HepG2 (cell line): ENCODE measurements around the gene NNMT. TPM values are rescaled to one million over a fixed set of nuclear protein-coding genes. Genes with fewer than 3 reads are reported as not detected.

Source experiments
- CHD4 ChIP-seq: fragments of 200-600 bp; sonication (generic); IDR thresholded peaks from 2 replicates; pipeline ENCODE4 v1.7.0; 2017; ENCODE audit warnings: mild to moderate bottlenecking, low read length, borderline replicate concordance
- KAT8 ChIP-seq: IDR thresholded peaks from 2 replicates; pipeline ENCODE4 v1.6.1; 2016; ENCODE audit warnings: missing genetic modification reagents, missing compliant biosample characterization
- SALL1 ChIP-seq: sonication (generic); formaldehyde crosslinking; IDR thresholded peaks from 2 replicates; pipeline ENCODE4 v1.8.0; 2022; ENCODE audit warnings: mild to moderate bottlenecking, missing genetic modification reagents
- SMAD9 ChIP-seq: sonication (generic); formaldehyde crosslinking; IDR thresholded peaks from 2 replicates; pipeline ENCODE4 v1.5.1; 2020; ENCODE audit warnings: mild to moderate bottlenecking, missing genetic modification reagents
- STAT5B ChIP-seq: sonication (generic); formaldehyde crosslinking; IDR thresholded peaks from 2 replicates; pipeline ENCODE4 v1.4.0; 2020; ENCODE audit warnings: missing genetic modification reagents
- ZFP37 ChIP-seq: sonication (generic); formaldehyde crosslinking; IDR thresholded peaks from 2 replicates; pipeline ENCODE4 v1.4.0; 2020; ENCODE audit warnings: missing genetic modification reagents, borderline replicate concordance
- ZKSCAN1 ChIP-seq: fragments of 150-350 bp; IDR thresholded peaks from 2 replicates; pipeline ENCODE4 v1.6.1; 2014; ENCODE audit warnings: low read length
- ZNF160 ChIP-seq: sonication (generic); formaldehyde crosslinking; IDR thresholded peaks from 2 replicates; pipeline ENCODE4 v1.8.0; 2022; ENCODE audit warnings: mild to moderate bottlenecking, inconsistent platforms, missing genetic modification reagents
- ZNF567 ChIP-seq: sonication (generic); formaldehyde crosslinking; IDR thresholded peaks from 2 replicates; pipeline ENCODE4 v1.8.1; 2023; ENCODE audit warnings: mild to moderate bottlenecking, missing genetic modification reagents, borderline replicate concordance
- ZNF75D ChIP-seq: sonication (generic); formaldehyde crosslinking; IDR thresholded peaks from 2 replicates; pipeline ENCODE4 v1.8.1; 2023; ENCODE audit warnings: missing genetic modification reagents, mild to moderate bottlenecking, borderline replicate concordance
- ZNF879 ChIP-seq: sonication (generic); formaldehyde crosslinking; IDR thresholded peaks from 2 replicates; pipeline ENCODE4 v1.8.1; 2023; ENCODE audit warnings: missing genetic modification reagents
- polyA plus RNA-seq, 8 experiments: library from polyadenylated mRNA; depleted of rRNA in 3 of 8; stranded (reverse) in 7 of 8; unstranded in 1 of 8; fragments of >200 nt; fragmentation: Illumina TruSeq in 4 of 8; extraction: Trizol in 4 of 8; gene quantifications; 2 replicates each; pipeline versions ENCODE4 v1.2.1 to v1.2.3, GENCODE V29; 2011 to 2016; ENCODE audit warnings: low read depth in 4 of 8, missing spikeins in 1 of 8, mixed read lengths in 1 of 8; ENCODE audit not compliant: insufficient read depth in 1 of 8
- total RNA-seq, 5 experiments: library from RNA; depleted of rRNA; stranded (reverse); fragments of >200 nt; fragmentation: Illumina TruSeq; extraction: Trizol; gene quantifications; 2 replicates each; pipeline ENCODE4 v1.2.3, GENCODE V29; 2016; ENCODE audit warnings: low read depth in 1 of 5
- TF ChIP-seq, protein P1 (sequence below): IDR thresholded peaks from 2 replicates; pipeline ENCODE4 v1.6.1; 2018; ENCODE audit warnings: missing genetic modification reagents, mild to moderate bottlenecking, missing compliant biosample characterization
- TF ChIP-seq, protein P2 (sequence below): sonication (generic); formaldehyde crosslinking; IDR thresholded peaks from 2 replicates; pipeline ENCODE4 v1.9.0; 2021; ENCODE audit warnings: missing genetic modification reagents, borderline replicate concordance
- TF ChIP-seq, protein P3 (sequence below): sonication (generic); formaldehyde crosslinking; IDR thresholded peaks from 2 replicates; pipeline ENCODE4 v1.8.0; 2022; ENCODE audit warnings: low read depth, missing genetic modification reagents
- TF ChIP-seq, protein P4 (sequence below), 2 experiments: fragments of 450-650 bp in 1 of 2; sonication (generic) in 1 of 2; formaldehyde crosslinking in 1 of 2; IDR thresholded peaks; 2 replicates each; pipeline versions ENCODE4 v1.6.1 to v1.8.0; 2016 to 2022; ENCODE audit warnings: antibody characterized with exemption in 1 of 2, mild to moderate bottlenecking in 1 of 2, missing genetic modification reagents in 1 of 2

NNMT gene
- total and polyA plus RNA-seq, 2 of the 13 experiments (the other 11 are each of a cell fraction or from before 2014, with no cell fraction given), result 0.13 TPM; not detected in 1

DNA sequence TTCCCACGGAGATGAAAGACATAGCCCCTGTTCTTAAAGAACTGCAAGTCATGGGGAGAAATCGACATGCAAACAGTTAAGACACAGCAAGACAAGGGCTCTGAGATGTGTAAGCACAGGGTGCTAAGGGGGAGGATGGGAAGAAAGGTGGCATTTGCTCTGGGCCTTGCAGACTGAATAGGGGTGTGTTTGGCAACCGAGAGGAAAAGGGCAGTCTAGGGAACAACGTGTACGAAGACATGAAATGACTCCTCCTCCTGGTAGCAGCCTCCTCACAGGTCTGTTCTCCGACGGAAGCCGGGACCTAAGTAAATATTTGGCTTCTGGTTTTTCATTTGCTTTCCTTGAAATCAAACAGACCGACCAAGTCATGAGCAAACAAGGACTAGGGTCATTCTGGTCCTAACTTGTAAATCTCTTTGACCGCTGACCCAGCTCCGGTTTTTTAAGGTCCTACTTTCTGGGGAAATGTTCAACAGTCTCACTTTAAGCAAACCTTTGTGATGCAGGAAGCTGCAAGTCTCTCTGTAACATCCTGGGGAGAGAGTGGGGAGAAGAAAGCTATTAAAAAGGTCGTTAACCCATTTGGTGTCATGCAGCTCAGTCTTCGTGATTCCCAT is 19.7 kb downstream of the NNMT start (continued):
- TF ChIP-seq ZFP37 (CRISPR knock-in tag), result no peak
- no peak for TF ChIP-seq ZNF567
- no peak for TF ChIP-seq ZNF160 (CRISPR knock-in tag)
- TF ChIP-seq ZNF75D (CRISPR knock-in tag), result no peak
- TF ChIP-seq STAT5B (CRISPR knock-in tag), result no peak
- no peak for TF ChIP-seq SMAD9 (CRISPR knock-in tag)
- TF ChIP-seq, protein P1, sequence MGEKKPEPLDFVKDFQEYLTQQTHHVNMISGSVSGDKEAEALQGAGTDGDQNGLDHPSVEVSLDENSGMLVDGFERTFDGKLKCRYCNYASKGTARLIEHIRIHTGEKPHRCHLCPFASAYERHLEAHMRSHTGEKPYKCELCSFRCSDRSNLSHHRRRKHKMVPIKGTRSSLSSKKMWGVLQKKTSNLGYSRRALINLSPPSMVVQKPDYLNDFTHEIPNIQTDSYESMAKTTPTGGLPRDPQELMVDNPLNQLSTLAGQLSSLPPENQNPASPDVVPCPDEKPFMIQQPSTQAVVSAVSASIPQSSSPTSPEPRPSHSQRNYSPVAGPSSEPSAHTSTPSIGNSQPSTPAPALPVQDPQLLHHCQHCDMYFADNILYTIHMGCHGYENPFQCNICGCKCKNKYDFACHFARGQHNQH, result peak; percentile 54; the same call in 1 of the 2 replicates
- TF ChIP-seq, protein P2, sequence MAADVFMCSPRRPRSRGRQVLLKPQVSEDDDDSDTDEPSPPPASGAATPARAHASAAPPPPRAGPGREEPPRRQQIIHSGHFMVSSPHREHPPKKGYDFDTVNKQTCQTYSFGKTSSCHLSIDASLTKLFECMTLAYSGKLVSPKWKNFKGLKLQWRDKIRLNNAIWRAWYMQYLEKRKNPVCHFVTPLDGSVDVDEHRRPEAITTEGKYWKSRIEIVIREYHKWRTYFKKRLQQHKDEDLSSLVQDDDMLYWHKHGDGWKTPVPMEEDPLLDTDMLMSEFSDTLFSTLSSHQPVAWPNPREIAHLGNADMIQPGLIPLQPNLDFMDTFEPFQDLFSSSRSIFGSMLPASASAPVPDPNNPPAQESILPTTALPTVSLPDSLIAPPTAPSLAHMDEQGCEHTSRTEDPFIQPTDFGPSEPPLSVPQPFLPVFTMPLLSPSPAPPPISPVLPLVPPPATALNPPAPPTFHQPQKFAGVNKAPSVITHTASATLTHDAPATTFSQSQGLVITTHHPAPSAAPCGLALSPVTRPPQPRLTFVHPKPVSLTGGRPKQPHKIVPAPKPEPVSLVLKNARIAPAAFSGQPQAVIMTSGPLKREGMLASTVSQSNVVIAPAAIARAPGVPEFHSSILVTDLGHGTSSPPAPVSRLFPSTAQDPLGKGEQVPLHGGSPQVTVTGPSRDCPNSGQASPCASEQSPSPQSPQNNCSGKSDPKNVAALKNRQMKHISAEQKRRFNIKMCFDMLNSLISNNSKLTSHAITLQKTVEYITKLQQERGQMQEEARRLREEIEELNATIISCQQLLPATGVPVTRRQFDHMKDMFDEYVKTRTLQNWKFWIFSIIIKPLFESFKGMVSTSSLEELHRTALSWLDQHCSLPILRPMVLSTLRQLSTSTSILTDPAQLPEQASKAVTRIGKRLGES (CRISPR knock-in tag), result no peak
- TF ChIP-seq ZKSCAN1, result no peak
- TF ChIP-seq, protein P3, sequence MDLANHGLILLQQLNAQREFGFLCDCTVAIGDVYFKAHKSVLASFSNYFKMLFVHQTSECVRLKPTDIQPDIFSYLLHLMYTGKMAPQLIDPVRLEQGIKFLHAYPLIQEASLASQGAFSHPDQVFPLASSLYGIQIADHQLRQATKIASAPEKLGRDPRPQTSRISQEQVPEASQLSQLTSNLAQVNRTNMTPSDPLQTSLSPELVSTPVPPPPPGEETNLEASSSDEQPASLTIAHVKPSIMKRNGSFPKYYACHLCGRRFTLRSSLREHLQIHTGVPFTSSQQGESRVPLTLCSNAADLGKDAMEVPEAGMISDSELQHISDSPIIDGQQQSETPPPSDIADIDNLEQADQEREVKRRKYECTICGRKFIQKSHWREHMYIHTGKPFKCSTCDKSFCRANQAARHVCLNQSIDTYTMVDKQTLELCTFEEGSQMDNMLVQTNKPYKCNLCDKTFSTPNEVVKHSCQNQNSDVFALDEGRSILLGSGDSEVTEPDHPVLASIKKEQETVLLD (CRISPR knock-in tag), result no peak
- peak; percentile 59; the same call in 1 of the 2 replicates for TF ChIP-seq SALL1
- TF ChIP-seq CHD4, result no peak
- no peak for TF ChIP-seq KAT8
- TF ChIP-seq, protein P4, sequence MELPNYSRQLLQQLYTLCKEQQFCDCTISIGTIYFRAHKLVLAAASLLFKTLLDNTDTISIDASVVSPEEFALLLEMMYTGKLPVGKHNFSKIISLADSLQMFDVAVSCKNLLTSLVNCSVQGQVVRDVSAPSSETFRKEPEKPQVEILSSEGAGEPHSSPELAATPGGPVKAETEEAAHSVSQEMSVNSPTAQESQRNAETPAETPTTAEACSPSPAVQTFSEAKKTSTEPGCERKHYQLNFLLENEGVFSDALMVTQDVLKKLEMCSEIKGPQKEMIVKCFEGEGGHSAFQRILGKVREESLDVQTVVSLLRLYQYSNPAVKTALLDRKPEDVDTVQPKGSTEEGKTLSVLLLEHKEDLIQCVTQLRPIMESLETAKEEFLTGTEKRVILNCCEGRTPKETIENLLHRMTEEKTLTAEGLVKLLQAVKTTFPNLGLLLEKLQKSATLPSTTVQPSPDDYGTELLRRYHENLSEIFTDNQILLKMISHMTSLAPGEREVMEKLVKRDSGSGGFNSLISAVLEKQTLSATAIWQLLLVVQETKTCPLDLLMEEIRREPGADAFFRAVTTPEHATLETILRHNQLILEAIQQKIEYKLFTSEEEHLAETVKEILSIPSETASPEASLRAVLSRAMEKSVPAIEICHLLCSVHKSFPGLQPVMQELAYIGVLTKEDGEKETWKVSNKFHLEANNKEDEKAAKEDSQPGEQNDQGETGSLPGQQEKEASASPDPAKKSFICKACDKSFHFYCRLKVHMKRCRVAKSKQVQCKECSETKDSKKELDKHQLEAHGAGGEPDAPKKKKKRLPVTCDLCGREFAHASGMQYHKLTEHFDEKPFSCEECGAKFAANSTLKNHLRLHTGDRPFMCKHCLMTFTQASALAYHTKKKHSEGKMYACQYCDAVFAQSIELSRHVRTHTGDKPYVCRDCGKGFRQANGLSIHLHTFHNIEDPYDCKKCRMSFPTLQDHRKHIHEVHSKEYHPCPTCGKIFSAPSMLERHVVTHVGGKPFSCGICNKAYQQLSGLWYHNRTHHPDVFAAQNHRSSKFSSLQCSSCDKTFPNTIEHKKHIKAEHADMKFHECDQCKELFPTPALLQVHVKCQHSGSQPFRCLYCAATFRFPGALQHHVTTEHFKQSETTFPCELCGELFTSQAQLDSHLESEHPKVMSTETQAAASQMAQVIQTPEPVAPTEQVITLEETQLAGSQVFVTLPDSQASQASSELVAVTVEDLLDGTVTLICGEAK (IDR thresholded peaks at IDR 0.05), result no peak
- TF ChIP-seq, protein P4 (CRISPR knock-in tag; IDR thresholded peaks at IDR 0.05), result no peak
- no peak for TF ChIP-seq ZNF879
